ENCODE results near the gene EXOC4.

EXOC4 gene

GRCh38 chr7:134101716-134102115 is 848.8 kb downstream of the EXOC4 start:
- H3K4me3 ChIP-seq (ENCODE audit: low read depth, low read length) = no peak overlapping the region

GRCh38 chr7:134104166-134104565 is 851.3 kb downstream of the EXOC4 start:
- TF ChIP-seq CTCF (IDR thresholded peaks at IDR 0.05; ENCODE audit: low read depth, low read length, missing control alignments) = no peak
- no peak for DNase-seq (ENCODE audit: low read depth)
- H3K4me3 ChIP-seq (ENCODE audit: low read depth, low read length) = no peak overlapping the region

More at GRCh38 chr7:134101716-134102115, 848.8 kb downstream of the EXOC4 start:
- no peak for DNase-seq (ENCODE audit: low read depth)
- no peak for TF ChIP-seq CTCF (IDR thresholded peaks at IDR 0.05; ENCODE audit: low read depth, low read length, missing control alignments)

- no peak for DNase-seq (ENCODE audit: low read depth)
- H3K4me3 ChIP-seq (ENCODE audit: low read depth, low read length) = no peak overlapping the region
- TF ChIP-seq CTCF (IDR thresholded peaks at IDR 0.05; ENCODE audit: low read depth, low read length, missing control alignments) = no peak
Measured at GRCh38 chr7:134105841-134106240, 853.0 kb downstream of the EXOC4 start.

GRCh38 chr7:134108802-134109201 is 855.9 kb downstream of the EXOC4 start:
- TF ChIP-seq CTCF (IDR thresholded peaks at IDR 0.05; ENCODE audit: low read depth, low read length, missing control alignments) = no peak
- no peak for DNase-seq (ENCODE audit: low read depth)
- no peak overlapping the region for H3K4me3 ChIP-seq (ENCODE audit: low read depth, low read length)

GRCh38 chr7:134113655-134114054 is 860.8 kb downstream of the EXOC4 start:
- DNase-seq (ENCODE audit: low read depth) = no peak
- TF ChIP-seq CTCF (IDR thresholded peaks at IDR 0.05; ENCODE audit: low read depth, low read length, missing control alignments) = no peak
- H3K4me3 ChIP-seq (ENCODE audit: low read depth, low read length) = no peak overlapping the region

- no peak for TF ChIP-seq CTCF (IDR thresholded peaks at IDR 0.05; ENCODE audit: low read depth, low read length, missing control alignments)
- DNase-seq (ENCODE audit: low read depth) = no peak
- H3K4me3 ChIP-seq (ENCODE audit: low read depth, low read length) = no peak overlapping the region
Measured at GRCh38 chr7:134114992-134115391, 862.1 kb downstream of the EXOC4 start.

All from GM12864 (cell line).